NT2/D1 (cell line): ENCODE measurements around the gene GIPC2.

ENCODE experiments used
- SUZ12 ChIP-seq: IDR thresholded peaks from 2 replicates; pipeline ENCODE4 v1.6.1; 2011; ENCODE audit not compliant: insufficient read length, insufficient read depth; ENCODE audit errors: extremely low read depth
- ZNF274 ChIP-seq: IDR thresholded peaks from 2 replicates; pipeline ENCODE4 v1.6.1; 2011; ENCODE audit warnings: mild to moderate bottlenecking, low read depth, low read length

DNA sequence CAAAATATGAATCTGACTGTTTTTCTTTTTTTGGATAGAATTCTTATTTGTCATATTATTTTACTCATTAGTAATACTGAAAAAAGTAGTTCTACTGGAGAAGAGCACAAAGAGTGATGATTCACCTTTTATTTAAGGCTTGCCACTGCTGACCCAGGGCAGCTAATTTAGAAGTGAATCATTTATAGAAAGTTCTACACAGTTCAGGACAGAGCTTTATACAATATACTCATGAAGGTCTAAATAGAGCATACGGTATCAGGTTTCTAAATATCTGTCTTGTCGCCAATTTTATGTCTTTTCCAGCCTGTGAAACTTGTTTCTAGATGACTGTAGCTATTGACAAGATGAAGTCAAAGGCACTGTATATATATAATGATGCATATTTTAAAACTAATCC, 25.0 kb downstream of the GIPC2 start:
- no peak for TF ChIP-seq ZNF274
- no peak for TF ChIP-seq SUZ12
